Keratinocyte (primary cell): Measurements from ENCODE around the gene STOML3.

Source experiments
- EZH2 ChIP-seq: IDR thresholded peaks from one replicate; pipeline ENCODE4 v1.6.1; 2012; ENCODE audit warnings: inconsistent platforms, mild to moderate bottlenecking, low read length, moderate library complexity
- TF ChIP-seq, protein P1 (sequence below), 3 experiments: IDR thresholded peaks in 1 of 3; conservative IDR thresholded peaks in 1 of 3; optimal IDR thresholded peaks in 1 of 3; 2 replicates in 2 of 3; 3 replicates in 1 of 3; pipeline versions ENCODE3 to v1.5.1; 2011; ENCODE audit warnings: low read length in 3 of 3, mild to moderate bottlenecking in 3 of 3, moderate library complexity in 2 of 3, control low read depth in 1 of 3, inconsistent platforms in 1 of 3; ENCODE audit not compliant: insufficient read depth in 2 of 3; ENCODE audit errors: extremely low read depth in 1 of 3

DNA sequence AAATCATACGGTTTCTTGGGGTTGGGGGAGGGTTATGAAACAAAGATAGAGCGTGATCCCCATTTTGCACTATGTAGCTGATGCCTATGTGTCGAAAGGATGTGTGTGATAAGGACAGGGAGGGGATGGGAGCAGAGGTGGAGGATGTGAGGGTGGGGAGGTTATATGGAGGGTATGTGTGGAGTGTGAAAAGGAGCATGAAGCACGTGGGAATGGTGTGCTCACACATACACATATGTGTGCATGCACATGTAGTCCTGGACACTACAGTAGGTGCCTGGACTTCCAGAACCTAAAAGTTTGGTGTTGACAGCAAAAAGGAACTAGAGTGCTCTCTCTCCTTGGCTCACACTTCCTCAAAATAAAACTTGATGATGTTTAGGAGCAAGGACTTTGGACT, 25.4 kb downstream of the STOML3 start:
- TF ChIP-seq, protein P1, sequence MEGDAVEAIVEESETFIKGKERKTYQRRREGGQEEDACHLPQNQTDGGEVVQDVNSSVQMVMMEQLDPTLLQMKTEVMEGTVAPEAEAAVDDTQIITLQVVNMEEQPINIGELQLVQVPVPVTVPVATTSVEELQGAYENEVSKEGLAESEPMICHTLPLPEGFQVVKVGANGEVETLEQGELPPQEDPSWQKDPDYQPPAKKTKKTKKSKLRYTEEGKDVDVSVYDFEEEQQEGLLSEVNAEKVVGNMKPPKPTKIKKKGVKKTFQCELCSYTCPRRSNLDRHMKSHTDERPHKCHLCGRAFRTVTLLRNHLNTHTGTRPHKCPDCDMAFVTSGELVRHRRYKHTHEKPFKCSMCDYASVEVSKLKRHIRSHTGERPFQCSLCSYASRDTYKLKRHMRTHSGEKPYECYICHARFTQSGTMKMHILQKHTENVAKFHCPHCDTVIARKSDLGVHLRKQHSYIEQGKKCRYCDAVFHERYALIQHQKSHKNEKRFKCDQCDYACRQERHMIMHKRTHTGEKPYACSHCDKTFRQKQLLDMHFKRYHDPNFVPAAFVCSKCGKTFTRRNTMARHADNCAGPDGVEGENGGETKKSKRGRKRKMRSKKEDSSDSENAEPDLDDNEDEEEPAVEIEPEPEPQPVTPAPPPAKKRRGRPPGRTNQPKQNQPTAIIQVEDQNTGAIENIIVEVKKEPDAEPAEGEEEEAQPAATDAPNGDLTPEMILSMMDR (optimal IDR thresholded peaks at IDR 0.05 in 1 of 3, IDR thresholded peaks at IDR 0.05 in 1 of 3, conservative IDR thresholded peaks at IDR 0.05 in 1 of 3; ENCODE audit: extremely low read depth in 1 of 3, insufficient read depth in 2 of 3, low read length in 3 of 3), result no peak
- no peak for TF ChIP-seq EZH2
